ENCODE data around the gene CHST3. TPM values are rescaled to one million over a fixed set of nuclear protein-coding genes. Genes with fewer than 3 reads are reported as not detected.
A peak's percentile ranks its signal among the peaks of the same experiment; 100 is the strongest.

Gene CHST3
- total RNA-seq, 1 experiment from 2014 or later: 6.1 TPM

- H2AFZ ChIP-seq (ENCODE audit: low read length): no peak overlapping the region
- Mint-ChIP-seq H3K4me1 (peaks cover 19 to 31% of the 10 kb centered on the region in 2 experiments), H3K4me3 (no peak overlapping the region), H3K27me3 (ENCODE audit: low read depth) (peaks cover 5% of the 10 kb centered on the region), H3K9me3 (no peaks in the 10 kb centered on the region), H3K36me3 (ENCODE audit: insufficient read depth in 1 of 3, low read depth in 3 of 3) (no peaks in the 10 kb centered on the region), H3K27ac (peak overlapping the region in 2 of 3 experiments; percentile 59 to 75; a peak in 2 of 7 replicates)
- H3K9ac ChIP-seq (ENCODE audit: extremely low read depth, insufficient read length, low read length): no peak overlapping the region
- no peak overlapping the region for H3K4me2 ChIP-seq (ENCODE audit: insufficient read depth, insufficient read length, low read length)
- H3K79me2 ChIP-seq (ENCODE audit: insufficient read depth, low read length): no peaks in the 10 kb centered on the region
- H2AK5ac ChIP-seq (ENCODE audit: insufficient read length, low read length): no peak overlapping the region
- H2BK120ac ChIP-seq (ENCODE audit: low read depth, low read length, poor library complexity, severe bottlenecking): no peak overlapping the region
- H2BK15ac ChIP-seq (ENCODE audit: low read depth, low read length): no peak overlapping the region
- no peak overlapping the region for H3K56ac ChIP-seq (ENCODE audit: insufficient read length, low read depth, low read length)
- no peak overlapping the region for H4K8ac ChIP-seq (replicated peaks; ENCODE audit: insufficient read length, low read depth, low read length)
- H4K91ac ChIP-seq (ENCODE audit: insufficient read length, low read depth, low read length): no peak overlapping the region
- no peaks in the 10 kb centered on the region for H3K27me3 ChIP-seq (ENCODE audit: insufficient read depth, low read length)
- no peak overlapping the region for H2BK20ac ChIP-seq (ENCODE audit: low read depth, low read length, poor library complexity, severe bottlenecking)
- H3K18ac ChIP-seq (ENCODE audit: insufficient read length, low read depth, low read length): no peak overlapping the region
- H4K5ac ChIP-seq (ENCODE audit: insufficient read length, low read depth, low read length): no peak overlapping the region
- H3K4ac ChIP-seq (ENCODE audit: low read depth, low read length): no peak overlapping the region
- H3K9me3 ChIP-seq (ENCODE audit: control insufficient read depth, low read depth, low read length): no peaks in the 10 kb centered on the region
- H3K23me2 ChIP-seq (ENCODE audit: insufficient read length, low read depth, low read length, poor library complexity, severe bottlenecking): no peaks in the 10 kb centered on the region
- no peak for TF ChIP-seq CTCF (conservative IDR thresholded peaks at IDR 0.05)
- H3K4me1 ChIP-seq (ENCODE audit: insufficient read depth, low read length): no peaks in the 10 kb centered on the region
- H4K20me1 ChIP-seq (ENCODE audit: control insufficient read depth, insufficient read depth, insufficient read length): no peaks in the 10 kb centered on the region
- H2BK12ac ChIP-seq (ENCODE audit: insufficient read length, low read depth, low read length): no peak overlapping the region
- no peak overlapping the region for H2BK5ac ChIP-seq (ENCODE audit: insufficient read length, low read length)
- H3T11ph ChIP-seq (ENCODE audit: low read length): no peak overlapping the region
- no peak overlapping the region for H3K14ac ChIP-seq (ENCODE audit: insufficient read depth, low read length)
- no peak overlapping the region for H3K23ac ChIP-seq (ENCODE audit: insufficient read length, low read depth, low read length)
- DNase-seq: no peak
- no peaks in the 10 kb centered on the region for H3K79me1 ChIP-seq (ENCODE audit: insufficient read depth, low read depth, low read length, poor library complexity, severe bottlenecking)
- no CpG with 5 or more reads among the region's 25 CpGs for WGBS (ENCODE audit: extremely low coverage, insufficient read length, low lambda C conversion rate)
- no peak overlapping the region for H3K27ac ChIP-seq (ENCODE audit: insufficient read length, low read depth, low read length)
Observed at GRCh38 chr10:72056932-72057751, 92.9 kb downstream of the CHST3 start.

Data from H9 (cell line).